ENCODE data around the gene DHRS11.

Gene DHRS11

GRCh38 chr17:36616061-36617029 is 24.7 kb downstream of the DHRS11 start:
- no peak for DNase-seq

GRCh38 chr17:36617773-36618172 is 26.1 kb downstream of the DHRS11 start:
- no peak for DNase-seq

GRCh38 chr17:36623281-36623680 is 31.6 kb downstream of the DHRS11 start:
- no peak for DNase-seq

GRCh38 chr17:36625188-36625587 is 33.5 kb downstream of the DHRS11 start:
- DNase-seq, result no peak

- DNase-seq, result no peak
Observed at GRCh38 chr17:36627101-36627500, 35.4 kb downstream of the DHRS11 start.

GRCh38 chr17:36628576-36628975 is 36.9 kb downstream of the DHRS11 start:
- DNase-seq, result no peak

GRCh38 chr17:36629252-36629847 is 37.7 kb downstream of the DHRS11 start:
- peak; percentile 61 to 75 (median 71) for DNase-seq

GRCh38 chr17:36629970-36630502 is 38.4 kb downstream of the DHRS11 start:
- DNase-seq, result no peak

- no peak for DNase-seq
Observed at GRCh38 chr17:36631022-36631421, 39.3 kb downstream of the DHRS11 start.

- DNase-seq, result no peak
Observed at GRCh38 chr17:36632916-36633771, 41.5 kb downstream of the DHRS11 start.

GRCh38 chr17:36640346-36640745 is 48.7 kb downstream of the DHRS11 start:
- DNase-seq, result no peak

- no peak for DNase-seq
Observed at GRCh38 chr17:36640836-36641235, 49.2 kb downstream of the DHRS11 start.

- no peak for DNase-seq
Observed at GRCh38 chr17:36641331-36641876, 49.7 kb downstream of the DHRS11 start.

- peak in 1 of 4 experiments; percentile 3 for DNase-seq
Observed at GRCh38 chr17:36641877-36642845, 50.5 kb downstream of the DHRS11 start.

GRCh38 chr17:36643086-36643685 is 51.5 kb downstream of the DHRS11 start:
- no peak for DNase-seq

GRCh38 chr17:36645422-36645821 is 53.7 kb downstream of the DHRS11 start:
- no peak for DNase-seq

- DNase-seq, result no peak
Observed at GRCh38 chr17:36647636-36648035, 56.0 kb downstream of the DHRS11 start.

GRCh38 chr17:36650096-36650775 is 58.6 kb downstream of the DHRS11 start:
- DNase-seq, result no peak
